Measurements from ENCODE around the gene GPC6. TPM values are rescaled to one million over a fixed set of nuclear protein-coding genes. Genes with fewer than 3 reads are reported as not detected.

The GPC6 gene
- polyA plus RNA-seq, 1 donor from 2014 or later, result 9.0 TPM

DNA sequence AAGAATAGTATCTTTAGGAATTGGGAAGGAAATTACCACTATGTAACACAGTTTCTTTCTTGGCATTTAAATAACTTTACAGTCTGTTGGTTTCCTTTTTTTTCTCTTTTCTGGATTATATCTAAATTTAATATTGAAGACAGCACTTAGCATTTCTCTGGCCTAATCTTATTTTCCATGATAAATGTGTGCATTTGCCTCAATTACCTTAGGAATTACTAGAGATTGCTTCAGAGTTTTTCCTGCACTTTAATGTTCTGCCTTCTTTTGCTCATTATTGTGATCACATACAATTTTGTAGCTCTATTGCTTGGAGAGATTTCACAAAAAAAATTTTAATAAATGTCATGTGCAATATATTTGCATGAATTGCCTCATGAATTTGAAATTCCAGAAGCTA lies 1227.7 kb downstream of the GPC6 start:
- H3F3A ChIP-seq (ENCODE audit: insufficient read depth, low read length, poor library complexity, severe bottlenecking), result no peaks in the 10 kb centered on the region
- H3K4me3 ChIP-seq (ENCODE audit: low read length), result no peak overlapping the region

DNA sequence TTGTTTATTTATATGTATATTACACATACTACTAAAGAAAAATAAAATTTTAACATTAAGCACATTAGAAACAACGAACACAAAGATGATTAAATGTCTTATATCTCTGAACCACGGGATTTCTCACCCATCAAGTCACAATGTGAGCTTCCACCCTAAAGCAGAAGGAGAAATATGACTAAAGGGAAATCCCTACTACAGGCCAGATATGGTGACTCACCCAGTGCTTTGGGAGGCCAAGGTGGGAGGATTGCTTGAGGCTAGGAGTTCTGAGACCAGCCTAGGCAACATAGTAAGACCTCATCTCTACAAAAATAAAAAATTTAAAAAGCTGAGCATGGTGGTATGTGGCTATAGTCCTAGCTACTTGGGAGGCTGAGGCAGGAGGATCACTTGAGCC lies 1228.3 kb downstream of the GPC6 start:
- no peaks in the 10 kb centered on the region for H3K79me2 ChIP-seq (replicated peaks; ENCODE audit: insufficient read depth, low read length)
- no peaks in the 10 kb centered on the region for H3K36me3 ChIP-seq (ENCODE audit: insufficient read depth, low read length)
- no peak overlapping the region for H3K4me2 ChIP-seq (ENCODE audit: low read length)
- no peaks in the 10 kb centered on the region for H3F3A ChIP-seq (ENCODE audit: insufficient read depth, low read length, poor library complexity, severe bottlenecking)
- H3K27ac ChIP-seq (ENCODE audit: low read length), result no peak overlapping the region
- no peaks in the 10 kb centered on the region for H3K27me3 ChIP-seq (ENCODE audit: insufficient read depth, low read depth, low read length)
- H4K20me1 ChIP-seq (ENCODE audit: insufficient read depth), result no peaks in the 10 kb centered on the region
- TF ChIP-seq TAF1 (IDR thresholded peaks at IDR 0.05; ENCODE audit: low read depth) (no peak), MXI1 (conservative IDR thresholded peaks at IDR 0.05; ENCODE audit: poor library complexity, severe bottlenecking) (no peak), CTCF (IDR thresholded peaks at IDR 0.05; ENCODE audit: poor library complexity, severe bottlenecking) (no peak), EP300 (conservative IDR thresholded peaks at IDR 0.05; ENCODE audit: poor library complexity, severe bottlenecking) (no peak), SMC3 (conservative IDR thresholded peaks at IDR 0.05; ENCODE audit: poor library complexity) (no peak), EZH2 (IDR thresholded peaks at IDR 0.05; ENCODE audit: borderline replicate concordance, insufficient read depth, low read length, poor library complexity, severe bottlenecking) (no peak)
- H3K9me3 ChIP-seq (ENCODE audit: low read length), result no peaks in the 10 kb centered on the region
- no peak overlapping the region for H3K4me3 ChIP-seq (ENCODE audit: low read length)
- no peak overlapping the region for H3K9ac ChIP-seq (ENCODE audit: low read length)
- no peaks in the 10 kb centered on the region for H3K9me2 ChIP-seq (ENCODE audit: insufficient read depth, low read length)
- H2AFZ ChIP-seq (ENCODE audit: low read depth, low read length), result no peak overlapping the region

More for the DNA sequence above, 1227.7 kb downstream of the GPC6 start:
- H3K36me3 ChIP-seq (ENCODE audit: insufficient read depth, low read length), result no peaks in the 10 kb centered on the region
- H3K4me2 ChIP-seq (ENCODE audit: low read length), result no peak overlapping the region
- no peaks in the 10 kb centered on the region for H3K9me3 ChIP-seq (ENCODE audit: low read length)
- H4K20me1 ChIP-seq (ENCODE audit: insufficient read depth), result no peaks in the 10 kb centered on the region
- H2AFZ ChIP-seq (ENCODE audit: low read depth, low read length), result no peak overlapping the region
- no peaks in the 10 kb centered on the region for H3K79me2 ChIP-seq (replicated peaks; ENCODE audit: insufficient read depth, low read length)
- no peak overlapping the region for H3K27ac ChIP-seq (ENCODE audit: low read length)
- H3K9ac ChIP-seq (ENCODE audit: low read length), result no peak overlapping the region
- H3K27me3 ChIP-seq (ENCODE audit: insufficient read depth, low read depth, low read length), result no peaks in the 10 kb centered on the region
- no peak for TF ChIP-seq POLR2AphosphoS5 (IDR thresholded peaks at IDR 0.05)
- no peak for TF ChIP-seq MXI1 (conservative IDR thresholded peaks at IDR 0.05; ENCODE audit: poor library complexity, severe bottlenecking)
- TF ChIP-seq CTCF (IDR thresholded peaks at IDR 0.05; ENCODE audit: poor library complexity, severe bottlenecking), result no peak
- no peak for TF ChIP-seq EZH2 (IDR thresholded peaks at IDR 0.05; ENCODE audit: borderline replicate concordance, insufficient read depth, low read length, poor library complexity, severe bottlenecking)
- no peak for TF ChIP-seq EP300 (conservative IDR thresholded peaks at IDR 0.05; ENCODE audit: poor library complexity, severe bottlenecking)
- no peak for TF ChIP-seq TAF1 (IDR thresholded peaks at IDR 0.05; ENCODE audit: low read depth)
- no peak for TF ChIP-seq SMC3 (conservative IDR thresholded peaks at IDR 0.05; ENCODE audit: poor library complexity)
- TF ChIP-seq REST (IDR thresholded peaks at IDR 0.05; ENCODE audit: borderline replicate concordance), result no peak
- no peak for TF ChIP-seq RAD21 (conservative IDR thresholded peaks at IDR 0.05)
- H3K9me2 ChIP-seq (ENCODE audit: insufficient read depth, low read length), result no peaks in the 10 kb centered on the region

All from neural cell (in vitro differentiated cells).